ENCODE measurements around the gene ZNF318.

ZNF318 gene

DNA sequence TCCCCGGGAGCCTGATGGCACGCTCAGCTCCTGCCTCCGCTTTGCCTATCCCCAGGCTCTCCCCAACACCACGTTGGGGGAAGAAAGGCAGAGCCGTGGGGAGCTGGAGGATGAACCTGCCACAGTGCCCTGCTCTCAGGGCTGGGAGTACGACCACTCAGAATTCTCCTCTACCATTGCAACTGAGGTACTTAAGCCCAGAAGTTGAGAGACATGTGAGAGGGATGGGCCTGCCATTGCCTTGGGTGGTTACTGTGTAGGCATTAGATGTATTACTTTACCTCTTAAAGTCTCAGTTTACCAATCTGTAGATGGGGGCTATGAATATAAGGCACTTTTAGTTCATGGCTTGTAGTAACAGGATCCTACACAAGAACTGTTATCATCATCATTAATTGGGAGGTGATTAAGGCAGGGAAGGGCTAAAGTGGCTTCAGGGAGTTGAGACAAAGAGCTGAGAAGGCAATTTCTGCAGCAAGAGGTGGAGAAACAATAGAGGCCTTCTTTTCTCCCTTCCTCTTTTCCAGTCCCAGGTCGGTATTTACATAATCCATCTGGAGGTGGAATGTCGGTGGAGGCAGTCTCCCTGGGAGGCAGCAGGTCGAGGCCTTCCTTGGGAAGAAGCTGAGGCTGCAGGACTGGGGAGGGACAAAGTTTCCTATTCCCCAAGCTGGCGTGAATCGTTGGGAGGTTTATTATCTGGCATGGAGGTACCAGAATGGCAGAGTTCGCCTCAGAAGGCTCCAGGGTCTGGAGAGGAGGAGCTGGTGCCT, 70.7 kb downstream of the ZNF318 start:
- no peak overlapping the region for H3K4me3 ChIP-seq (ENCODE audit: low read depth in 1 of 2, low read length in 2 of 2)
- no peak overlapping the region for H3K9ac ChIP-seq (ENCODE audit: low read depth, low read length)
- DNase-seq, result no peak
- no peaks in the 10 kb centered on the region for H3K79me2 ChIP-seq (ENCODE audit: insufficient read depth, low read length)
- no peak for TF ChIP-seq EZH2 (IDR thresholded peaks at IDR 0.05; ENCODE audit: borderline replicate concordance, low read depth, low read length, severe bottlenecking)
- TF ChIP-seq CTCF (IDR thresholded peaks at IDR 0.05; ENCODE audit: borderline replicate concordance, extremely low read depth, low read length, poor library complexity, severe bottlenecking), result no peak
- ATAC-seq (ENCODE audit: insufficient read depth, low read depth), result no peak
- H3K27ac ChIP-seq (ENCODE audit: low read length), result no peak overlapping the region
- H3K27me3 ChIP-seq (ENCODE audit: insufficient read depth, low read length, poor library complexity), result peaks cover 13% of the 10 kb centered on the region
- H2AFZ ChIP-seq (ENCODE audit: low read depth, low read length), result no peak overlapping the region
- H3K4me1 ChIP-seq (ENCODE audit: insufficient read depth, low read length), result no peaks in the 10 kb centered on the region
- H3K36me3 ChIP-seq (ENCODE audit: insufficient read depth, low read length), result no peaks in the 10 kb centered on the region
- no peaks in the 10 kb centered on the region for H4K20me1 ChIP-seq (ENCODE audit: insufficient read depth, low read length)
- H3K9me3 ChIP-seq (ENCODE audit: insufficient read depth, low read length, severe bottlenecking), result no peaks in the 10 kb centered on the region
- no peak overlapping the region for H3K4me2 ChIP-seq (ENCODE audit: insufficient read depth, low read length)

GRCh38 chr6:43297644-43298564, 71.5 kb downstream of the ZNF318 start, which contains the start of gene SLC22A7:
SLC22A7 (plus strand) TSS chr6:43298260; CDS start chr6:43298359, 99 bp downstream.
- no peak for DNase-seq
- no peaks in the 10 kb centered on the region for H3K9me3 ChIP-seq (ENCODE audit: insufficient read depth, low read length, severe bottlenecking)
- no peak for ATAC-seq (ENCODE audit: insufficient read depth, low read depth)
- H3K27me3 ChIP-seq (ENCODE audit: insufficient read depth, low read length, poor library complexity), result peaks cover 13% of the 10 kb centered on the region
- H3K36me3 ChIP-seq (ENCODE audit: insufficient read depth, low read length), result no peaks in the 10 kb centered on the region
- H3K4me1 ChIP-seq (ENCODE audit: insufficient read depth, low read length), result no peaks in the 10 kb centered on the region
- H3K4me3 ChIP-seq (ENCODE audit: low read depth in 1 of 2, low read length in 2 of 2), result no peak within 1 kb of the TSS
- H3K4me2 ChIP-seq (ENCODE audit: insufficient read depth, low read length), result no peak within 1 kb of the TSS
- no peaks in the 10 kb centered on the region for H3K79me2 ChIP-seq (ENCODE audit: insufficient read depth, low read length)
- H3K27ac ChIP-seq (ENCODE audit: low read length), result no peak within 1 kb of the TSS
- no peaks in the 10 kb centered on the region for H4K20me1 ChIP-seq (ENCODE audit: insufficient read depth, low read length)
- TF ChIP-seq EZH2 (IDR thresholded peaks at IDR 0.05; ENCODE audit: borderline replicate concordance, low read depth, low read length, severe bottlenecking), result no peak
- no peak for TF ChIP-seq CTCF (IDR thresholded peaks at IDR 0.05; ENCODE audit: borderline replicate concordance, extremely low read depth, low read length, poor library complexity, severe bottlenecking)
- no peak within 1 kb of the TSS for H3K9ac ChIP-seq (ENCODE audit: low read depth, low read length)
- H2AFZ ChIP-seq (ENCODE audit: low read depth, low read length), result no peak within 1 kb of the TSS

DNA sequence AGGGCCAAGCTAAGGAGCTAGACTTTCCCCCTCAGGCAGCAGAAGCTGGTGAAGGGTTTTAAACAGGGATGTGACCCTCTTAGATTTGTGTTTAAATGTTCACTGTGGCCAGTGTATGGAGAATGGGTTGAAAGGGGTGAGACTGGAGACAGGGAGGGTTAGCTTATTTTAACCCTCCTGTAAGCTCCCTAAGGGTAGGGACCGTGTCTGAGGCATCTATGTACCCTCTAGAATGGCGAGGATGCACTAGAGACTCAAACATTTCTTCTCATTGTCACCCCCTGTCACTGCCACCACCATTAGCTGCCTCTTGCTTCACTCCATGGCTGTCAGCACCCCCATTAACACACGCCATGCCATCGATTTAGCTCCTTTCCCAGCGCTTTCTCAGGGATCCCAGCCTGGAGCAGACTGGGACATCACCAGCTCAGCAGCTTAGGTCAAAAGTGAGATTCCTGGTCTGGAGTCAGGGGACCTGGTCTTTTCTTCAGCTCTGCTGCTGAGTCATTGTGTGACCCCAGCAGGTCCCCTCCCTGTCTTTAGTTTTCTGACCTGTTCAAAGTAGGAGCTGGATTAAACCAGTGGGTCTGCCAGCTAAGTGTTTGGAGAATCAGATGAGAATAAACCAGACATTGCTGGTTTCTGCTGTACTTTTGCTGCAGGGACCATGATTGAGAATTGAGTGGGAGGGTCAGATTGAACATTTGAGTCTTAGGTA, 72.5 kb downstream of the ZNF318 start:
- Histone ChIP-seq H3K9me3 (ENCODE audit: insufficient read depth, low read length, severe bottlenecking) (no peaks in the 10 kb centered on the region), H2AFZ (ENCODE audit: low read depth, low read length) (no peak overlapping the region), H3K9ac (ENCODE audit: low read depth, low read length) (no peak overlapping the region), H3K79me2 (ENCODE audit: insufficient read depth, low read length) (no peaks in the 10 kb centered on the region), H3K27ac (ENCODE audit: low read length) (no peak overlapping the region), H4K20me1 (ENCODE audit: insufficient read depth, low read length) (no peaks in the 10 kb centered on the region), H3K36me3 (ENCODE audit: insufficient read depth, low read length) (no peaks in the 10 kb centered on the region), H3K4me2 (ENCODE audit: insufficient read depth, low read length) (no peak overlapping the region), H3K4me3 (ENCODE audit: low read depth in 1 of 2, low read length in 2 of 2) (no peak overlapping the region), H3K27me3 (ENCODE audit: insufficient read depth, low read length, poor library complexity) (peaks cover 13% of the 10 kb centered on the region), H3K4me1 (ENCODE audit: insufficient read depth, low read length) (no peaks in the 10 kb centered on the region)
- DNase-seq, result no peak
- ATAC-seq (ENCODE audit: insufficient read depth, low read depth), result no peak
- no peak for TF ChIP-seq CTCF (IDR thresholded peaks at IDR 0.05; ENCODE audit: borderline replicate concordance, extremely low read depth, low read length, poor library complexity, severe bottlenecking)
